HG03196 (cell line): ENCODE results near the gene SLC22A1.
"Not testable (repeated sequence)": the region's sequence is repeated elsewhere in the genome, so short reads cannot be mapped to it uniquely, and the experiment has no call there.

Source experiments
- ATAC-seq: cut with Tn5 transposase; IDR thresholded peaks from one replicate; pipeline ENCODE4 v1.9.1; 2021; ENCODE audit not compliant: unreplicated experiment

SLC22A1 gene

GRCh38 chr6:160121558-160121957 is at the start of gene SLC22A1:
SLC22A1 (plus strand) TSS chr6:160121815; CDS start chr6:160121936, 121 bp downstream.
- no peak for ATAC-seq

DNA sequence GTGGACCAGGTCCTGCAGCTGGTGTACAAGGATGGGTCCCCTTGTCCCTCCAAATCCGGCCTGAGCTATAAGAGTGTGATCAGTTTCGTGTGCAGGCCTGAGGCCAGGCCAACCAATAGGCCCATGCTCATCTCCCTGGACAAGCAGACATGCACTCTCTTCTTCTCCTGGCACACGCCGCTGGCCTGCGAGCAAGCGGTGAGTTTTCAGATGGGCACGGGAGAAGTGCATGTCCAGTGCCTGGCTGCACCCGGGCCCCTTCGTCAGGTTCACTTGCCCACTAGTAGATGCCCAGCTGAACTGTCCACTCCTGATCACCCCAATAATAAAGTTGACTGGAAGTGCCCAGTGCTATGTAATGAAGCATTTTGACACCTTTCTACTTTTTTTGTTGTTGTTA is 48.3 kb upstream of the SLC22A1 start:
- no peak for ATAC-seq

DNA sequence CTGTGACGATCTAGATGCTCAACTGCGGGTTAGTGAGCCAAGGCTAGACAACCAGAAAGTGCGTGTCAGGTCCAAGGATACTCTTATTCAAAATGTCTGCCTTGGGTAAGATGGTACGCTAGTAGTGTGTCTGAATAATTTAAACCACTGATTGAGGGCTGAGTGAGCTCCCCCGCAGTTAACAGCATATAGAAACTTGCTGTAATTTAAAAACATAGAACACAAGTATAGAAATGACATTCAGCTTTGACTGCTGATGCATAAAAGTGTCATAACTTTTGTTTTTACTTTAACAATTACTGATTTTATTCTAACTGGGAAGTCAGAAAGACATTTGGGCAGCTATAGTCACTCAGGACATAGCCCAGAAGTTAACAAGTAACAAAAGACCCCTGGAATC is 45.6 kb upstream of the SLC22A1 start:
- no peak for ATAC-seq

- ATAC-seq, result no peak
Measured at GRCh38 chr6:160077024-160077423, 44.6 kb upstream of the SLC22A1 start.

DNA sequence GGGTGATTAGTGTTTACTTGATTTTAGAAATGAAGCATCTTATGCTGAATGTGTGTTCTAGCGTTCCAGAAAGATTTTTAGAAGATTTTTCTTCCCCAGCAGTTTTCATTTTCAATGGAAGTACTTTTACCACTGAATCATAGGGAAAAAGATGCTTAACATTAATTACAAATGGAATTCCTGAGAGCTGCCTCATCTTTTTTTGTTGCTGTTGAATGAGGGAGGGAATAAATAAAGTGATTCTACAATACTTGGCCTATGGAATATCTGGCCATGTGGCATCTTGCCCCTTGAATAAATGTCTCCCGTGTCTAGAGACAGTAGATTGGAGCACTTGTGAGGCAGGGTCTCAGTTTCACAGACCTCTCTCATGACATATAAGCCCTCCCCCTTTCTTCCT is 44.1 kb upstream of the SLC22A1 start:
- ATAC-seq, result no peak

GRCh38 chr6:160078883-160079685 is 42.5 kb upstream of the SLC22A1 start:
- ATAC-seq, result no peak

DNA sequence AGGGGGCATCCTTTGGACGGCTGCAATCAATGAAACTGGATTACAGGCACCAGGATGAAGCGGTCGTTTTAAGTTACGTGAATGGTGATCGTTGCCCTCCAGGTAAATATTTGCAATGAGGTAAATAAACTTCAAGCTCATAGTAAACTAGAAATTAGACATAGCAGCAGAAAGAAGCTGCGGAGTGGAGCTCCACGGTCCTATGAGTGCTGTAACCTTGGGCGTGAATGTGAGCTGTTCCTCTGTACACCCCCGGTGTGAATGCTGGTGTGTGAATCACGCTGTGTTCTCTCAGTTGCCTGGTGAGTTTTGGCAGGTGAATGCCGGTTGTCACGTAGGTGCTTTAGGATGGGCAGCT is 42.0 kb upstream of the SLC22A1 start:
- ATAC-seq, result no peak

DNA sequence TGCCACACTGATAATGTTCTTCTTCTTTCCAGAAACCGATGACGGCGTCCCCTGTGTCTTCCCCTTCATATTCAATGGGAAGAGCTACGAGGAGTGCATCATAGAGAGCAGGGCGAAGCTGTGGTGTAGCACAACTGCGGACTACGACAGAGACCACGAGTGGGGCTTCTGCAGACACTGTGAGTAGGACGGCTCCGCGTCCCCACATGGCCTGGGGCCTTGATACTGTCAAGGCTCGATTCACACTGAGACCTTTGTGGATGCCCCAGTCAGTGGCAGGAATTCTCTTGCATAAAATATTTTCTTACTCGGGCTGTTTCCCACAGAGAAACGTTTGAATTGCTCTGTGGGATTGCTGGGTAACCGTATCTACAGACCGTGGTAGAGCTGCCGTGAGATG is 41.5 kb upstream of the SLC22A1 start:
- no peak for ATAC-seq

DNA sequence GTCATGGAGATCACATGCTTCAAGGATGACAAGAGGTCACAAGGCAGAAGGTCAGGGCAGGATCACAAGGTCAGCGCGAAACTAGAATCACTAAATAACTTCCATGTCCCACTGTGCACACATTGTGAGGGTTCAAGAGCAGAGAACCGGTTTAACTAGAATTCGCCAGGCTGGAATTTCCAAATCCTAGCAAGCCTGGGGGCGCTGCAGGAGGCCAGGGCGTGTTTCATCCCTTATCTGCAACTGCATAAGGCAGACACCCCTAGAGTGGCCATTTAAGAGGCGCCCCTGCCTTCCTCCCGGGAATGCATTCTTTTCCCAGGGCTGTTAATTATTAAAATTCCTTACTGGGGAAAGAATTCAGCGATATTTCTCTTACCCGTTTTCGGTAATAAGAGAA is 40.2 kb upstream of the SLC22A1 start:
- no peak for ATAC-seq

GRCh38 chr6:160082627-160083026 is 39.0 kb upstream of the SLC22A1 start:
- no peak for ATAC-seq

DNA sequence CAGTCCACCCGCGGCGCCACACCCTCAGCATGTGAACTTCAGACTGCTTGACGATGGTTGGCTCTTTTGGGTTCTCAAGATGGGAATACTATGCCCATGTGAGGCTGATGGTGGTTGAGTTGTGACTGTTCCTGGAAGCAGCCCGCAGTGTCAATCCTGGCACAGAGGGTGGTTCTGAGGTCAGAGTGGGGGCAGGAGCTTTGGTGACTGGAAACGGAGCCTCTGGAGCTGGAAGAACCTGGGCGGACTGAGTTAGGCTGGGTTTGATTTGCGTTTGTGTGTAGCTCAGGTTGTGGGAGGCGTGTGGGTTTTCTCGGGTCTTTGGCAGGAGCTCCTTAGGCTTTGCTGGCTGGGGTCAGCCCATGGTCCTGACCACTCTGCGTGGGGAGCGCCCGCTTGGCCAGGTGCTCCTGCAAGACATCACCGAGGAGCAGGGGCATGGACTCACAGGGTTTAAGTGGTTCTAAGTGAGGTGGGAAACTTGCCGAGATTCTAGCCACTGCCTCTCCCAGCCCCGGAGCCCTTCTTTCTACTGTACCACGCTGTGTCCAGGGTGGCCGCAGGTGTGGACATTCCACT is 37.3 kb upstream of the SLC22A1 start:
- no peak for ATAC-seq

DNA sequence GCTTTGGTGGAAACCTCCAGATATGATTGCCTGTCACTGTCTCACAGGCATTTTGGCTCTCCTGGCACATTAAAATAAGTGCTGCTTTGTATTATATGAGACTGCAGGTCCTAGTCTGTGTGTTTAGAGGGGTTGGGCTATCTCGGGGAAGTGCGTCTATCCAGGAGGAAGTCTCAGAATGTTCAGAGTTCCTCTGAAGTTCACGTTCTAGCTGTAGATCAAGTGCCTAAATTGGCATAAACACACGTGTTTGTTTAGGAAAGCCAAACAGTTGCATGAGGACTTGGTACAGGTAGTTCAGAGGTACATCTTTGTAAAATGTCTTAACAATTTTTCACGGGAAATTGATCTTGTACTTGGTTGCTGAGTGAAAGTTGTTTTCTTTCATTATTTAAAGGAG is 36.4 kb upstream of the SLC22A1 start:
- ATAC-seq, result no peak

- no peak for ATAC-seq
Measured at GRCh38 chr6:160085713-160086505, 35.7 kb upstream of the SLC22A1 start.

DNA sequence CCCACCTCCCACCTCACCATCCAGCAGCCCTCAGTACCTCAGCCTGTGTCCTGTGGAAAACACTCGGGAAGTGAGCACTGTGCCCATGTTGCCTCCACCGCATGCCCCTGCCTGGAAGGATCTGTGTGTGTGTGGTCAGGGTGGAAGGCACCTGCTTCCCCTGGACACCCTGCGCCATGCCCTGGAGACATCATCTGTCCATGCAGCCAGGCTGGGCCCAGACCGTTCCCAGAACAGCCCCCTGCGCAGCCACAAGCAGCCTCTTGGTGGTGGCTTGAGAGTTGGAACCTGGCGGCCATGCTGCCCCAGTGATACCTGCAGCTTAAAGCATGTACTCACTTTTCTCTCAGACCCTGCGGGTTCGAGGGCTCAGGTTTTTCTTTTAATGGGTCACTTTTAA is 34.9 kb upstream of the SLC22A1 start:
- no peak for ATAC-seq

DNA sequence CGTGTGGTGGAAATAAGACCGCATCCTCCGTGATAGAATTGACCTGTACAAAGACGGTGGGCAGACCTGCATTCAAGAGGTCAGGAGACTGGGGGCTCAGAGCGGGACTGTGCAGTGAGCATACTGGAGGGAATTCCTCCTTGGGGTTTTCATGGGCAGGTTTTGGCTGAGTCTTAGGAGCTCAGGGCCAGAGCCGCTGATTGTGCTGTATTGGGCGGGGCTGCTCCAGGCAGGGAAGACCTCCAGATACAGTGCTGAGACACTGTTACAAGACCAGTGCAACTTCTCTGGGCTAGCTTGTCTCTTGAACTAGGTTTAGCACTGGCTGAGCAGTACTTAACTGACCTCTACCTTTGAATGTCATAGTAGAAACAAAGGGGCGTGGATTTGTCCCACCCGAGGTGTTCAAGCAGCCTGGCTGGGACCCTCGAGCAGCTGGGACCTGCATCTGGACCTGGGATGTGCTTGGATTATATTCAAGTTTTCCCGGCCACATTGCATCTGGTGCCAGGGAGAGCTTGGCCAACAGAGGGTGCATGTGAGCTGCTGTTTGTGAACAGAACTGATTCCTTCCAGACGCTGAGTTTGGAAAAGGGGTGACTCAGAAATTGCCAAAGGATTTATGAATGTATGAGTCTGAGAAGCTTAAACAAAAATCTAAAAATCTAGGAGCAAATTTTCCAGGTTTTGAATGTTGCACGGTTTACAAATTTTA is 33.4 kb upstream of the SLC22A1 start:
- ATAC-seq, result no peak

DNA sequence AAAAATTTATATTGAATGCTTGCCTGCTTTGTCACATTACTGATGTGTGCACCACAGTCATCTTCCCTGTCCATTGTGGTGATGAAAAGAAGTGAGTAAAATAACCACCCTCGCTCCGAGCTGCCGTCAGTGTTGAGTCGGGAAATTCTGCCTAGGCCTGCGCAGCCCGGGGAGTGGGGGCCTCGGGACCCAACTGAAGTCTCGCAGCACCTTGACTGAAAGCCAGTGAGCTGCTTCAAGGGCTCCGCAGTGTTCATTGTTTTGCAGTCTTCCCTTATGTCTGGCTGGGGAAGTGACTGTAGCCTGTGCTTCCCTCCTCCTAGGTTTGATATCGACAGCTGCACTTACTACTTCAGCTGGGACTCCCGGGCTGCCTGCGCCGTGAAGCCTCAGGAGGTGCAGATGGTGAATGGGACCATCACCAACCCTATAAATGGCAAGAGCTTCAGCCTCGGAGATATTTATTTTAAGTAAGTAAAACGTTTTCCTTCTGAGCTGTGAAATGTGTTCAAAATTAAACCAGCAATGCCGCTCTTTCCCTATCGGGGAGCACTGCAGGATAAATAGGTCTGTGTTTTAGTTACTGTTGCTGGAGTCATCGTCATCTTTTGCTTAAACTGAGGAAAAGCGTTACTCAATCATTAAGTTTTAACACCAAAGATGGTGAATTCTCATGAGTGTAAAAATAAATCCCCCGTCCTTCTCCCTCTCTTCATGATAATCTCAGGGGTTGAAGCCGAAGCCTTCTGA is 32.7 kb upstream of the SLC22A1 start:
- no peak for ATAC-seq

DNA sequence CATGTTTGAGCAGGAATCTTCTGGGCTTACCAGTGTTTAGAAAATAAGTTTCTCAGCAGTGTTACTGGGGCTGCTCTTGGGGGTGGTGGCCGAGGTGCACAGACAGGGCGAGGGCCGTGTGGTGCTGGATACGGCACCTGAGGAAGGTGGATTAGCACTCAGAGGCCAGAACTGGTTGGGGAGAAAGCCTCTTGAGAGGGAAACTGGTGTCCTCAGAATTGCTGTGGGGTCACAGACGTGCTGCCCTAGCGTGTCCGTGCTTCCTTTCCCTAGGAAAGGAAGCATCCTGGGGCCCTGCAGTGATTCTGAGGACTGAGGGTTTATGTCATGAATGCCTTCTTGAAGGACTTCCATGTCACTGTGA is 32.1 kb upstream of the SLC22A1 start:
- no peak for ATAC-seq

GRCh38 chr6:160090442-160091239 is 31.0 kb upstream of the SLC22A1 start:
- ATAC-seq, result not testable (repeated sequence)

DNA sequence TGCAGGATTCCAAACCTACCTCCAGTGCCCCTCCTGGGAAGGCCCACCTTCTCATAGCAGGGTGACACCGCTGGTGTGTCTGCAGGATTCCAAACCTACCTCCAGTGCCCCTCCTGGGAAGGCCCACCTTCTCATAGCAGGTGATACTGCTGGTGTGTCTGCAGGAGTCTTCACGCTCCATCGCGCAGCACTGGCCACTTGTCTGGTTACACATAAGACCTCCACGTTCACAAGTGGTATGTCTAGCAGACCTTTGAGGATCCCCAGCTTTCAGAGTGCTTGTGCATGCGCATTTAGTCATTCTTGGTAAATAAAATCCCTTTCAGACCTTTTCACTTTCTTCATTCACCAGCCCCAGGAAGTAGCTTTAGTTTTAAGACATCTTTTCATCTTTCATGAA is 29.4 kb upstream of the SLC22A1 start:
- not testable (repeated sequence) for ATAC-seq

DNA sequence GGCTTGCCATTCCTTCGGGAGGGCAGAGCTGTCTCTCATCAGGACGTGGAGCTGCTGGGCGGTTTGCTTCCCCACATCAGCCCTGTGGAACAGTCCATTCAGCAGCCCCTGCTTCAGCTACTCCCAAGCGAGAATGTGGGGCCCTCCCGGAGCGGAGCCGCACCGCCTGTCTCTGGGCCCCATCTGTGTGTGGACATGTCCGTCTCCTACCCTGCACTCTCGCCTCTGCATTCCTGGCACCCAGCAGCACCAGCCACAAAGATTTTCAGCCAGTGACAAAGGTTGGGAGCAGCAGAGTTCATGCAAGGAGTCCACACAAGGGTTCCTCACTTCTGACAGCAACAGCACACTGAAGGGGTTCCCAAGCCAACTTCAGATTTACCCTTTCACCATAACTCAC is 29.0 kb upstream of the SLC22A1 start:
- ATAC-seq, result no peak
